HL-60/S4 (cell line): ENCODE results near the gene CFHR5.
"Not testable (repeated sequence)": the region's sequence is repeated elsewhere in the genome, so short reads cannot be mapped to it uniquely, and the experiment has no call there.

Source experiments
- in situ Hi-C: fragments of 300-500 bp; cut with MboI; formaldehyde crosslinking; loops from 2 replicates; pipeline ENCODE4 v1.14.3; 2022; ENCODE audit warnings: low sequenced_read_pairs

CFHR5 gene

GRCh38 chr1:196977278-196977677 lies at the start of gene CFHR5:
Gene CFHR5, plus strand, starts transcription at chr1:196977556. Its CDS starts 109 bp downstream, at chr1:196977665.
- in situ Hi-C loops, result no loop called here

- in situ Hi-C loops, result not testable (repeated sequence)
Measured at GRCh38 chr1:196932853-196933252, 44.5 kb upstream of the CFHR5 start.

- in situ Hi-C loops, result no loop called here
Measured at GRCh38 chr1:196933531-196934189, 43.7 kb upstream of the CFHR5 start.

- in situ Hi-C loops, result not testable (repeated sequence)
Measured at GRCh38 chr1:196941474-196941873, 35.9 kb upstream of the CFHR5 start.

GRCh38 chr1:196943568-196943967 lies 33.8 kb upstream of the CFHR5 start, which contains the start of gene CFHR2:
Gene CFHR2, plus strand, starts transcription at chr1:196943738. Its CDS starts 143 bp downstream, at chr1:196943881.
- in situ Hi-C loops, result not testable (repeated sequence)

GRCh38 chr1:196951711-196952394 lies 25.5 kb upstream of the CFHR5 start:
- in situ Hi-C loops, result no loop called here

GRCh38 chr1:196954778-196955177 lies 22.6 kb upstream of the CFHR5 start:
- in situ Hi-C loops, result no loop called here

- in situ Hi-C loops, result no loop called here
Measured at GRCh38 chr1:196955926-196956325, 21.4 kb upstream of the CFHR5 start.

GRCh38 chr1:196960854-196961253 lies 16.5 kb upstream of the CFHR5 start:
- in situ Hi-C loops, result no loop called here

GRCh38 chr1:196970182-196970581 lies 7.2 kb upstream of the CFHR5 start:
- in situ Hi-C loops, result no loop called here

GRCh38 chr1:196976278-196976677 lies 1.1 kb upstream of the CFHR5 start:
- in situ Hi-C loops, result no loop called here

- in situ Hi-C loops, result no loop called here
Measured at GRCh38 chr1:196980859-196981258, 3.5 kb downstream of the CFHR5 start.

GRCh38 chr1:196982247-196982646 lies 4.9 kb downstream of the CFHR5 start:
- in situ Hi-C loops, result not testable (repeated sequence)

GRCh38 chr1:196991919-196992651 lies 14.7 kb downstream of the CFHR5 start:
- in situ Hi-C loops, result not testable (repeated sequence)

GRCh38 chr1:196993916-196994315 lies 16.6 kb downstream of the CFHR5 start:
- in situ Hi-C loops, result no loop called here

GRCh38 chr1:196997423-196997822 lies 20.1 kb downstream of the CFHR5 start:
- in situ Hi-C loops, result no loop called here

GRCh38 chr1:197001828-197002227 lies 24.5 kb downstream of the CFHR5 start:
- in situ Hi-C loops, result no loop called here

- in situ Hi-C loops, result no loop called here
Measured at GRCh38 chr1:197003132-197003531, 25.8 kb downstream of the CFHR5 start.

GRCh38 chr1:197008861-197009260 lies 31.5 kb downstream of the CFHR5 start:
- in situ Hi-C loops, result no loop called here

GRCh38 chr1:197011614-197012013 lies 34.3 kb downstream of the CFHR5 start:
- in situ Hi-C loops, result no loop called here

- in situ Hi-C loops, result no loop called here
Measured at GRCh38 chr1:197013234-197013633, 35.9 kb downstream of the CFHR5 start.

- in situ Hi-C loops, result no loop called here
Measured at GRCh38 chr1:197016751-197017150, 39.4 kb downstream of the CFHR5 start.
